ENCODE measurements around the gene RPLP2. TPM values are rescaled to one million over a fixed set of nuclear protein-coding genes. Genes with fewer than 3 reads are reported as not detected.

RPLP2 gene
- total RNA-seq, 2 experiments from 2014 or later: 2,941 to 2,963 TPM

GRCh38 chr11:813456-814096, 3.8 kb downstream of the RPLP2 start:
- H3K4me3 Mint-ChIP-seq: no peak overlapping the region
- no peak for DNase-seq

DNA sequence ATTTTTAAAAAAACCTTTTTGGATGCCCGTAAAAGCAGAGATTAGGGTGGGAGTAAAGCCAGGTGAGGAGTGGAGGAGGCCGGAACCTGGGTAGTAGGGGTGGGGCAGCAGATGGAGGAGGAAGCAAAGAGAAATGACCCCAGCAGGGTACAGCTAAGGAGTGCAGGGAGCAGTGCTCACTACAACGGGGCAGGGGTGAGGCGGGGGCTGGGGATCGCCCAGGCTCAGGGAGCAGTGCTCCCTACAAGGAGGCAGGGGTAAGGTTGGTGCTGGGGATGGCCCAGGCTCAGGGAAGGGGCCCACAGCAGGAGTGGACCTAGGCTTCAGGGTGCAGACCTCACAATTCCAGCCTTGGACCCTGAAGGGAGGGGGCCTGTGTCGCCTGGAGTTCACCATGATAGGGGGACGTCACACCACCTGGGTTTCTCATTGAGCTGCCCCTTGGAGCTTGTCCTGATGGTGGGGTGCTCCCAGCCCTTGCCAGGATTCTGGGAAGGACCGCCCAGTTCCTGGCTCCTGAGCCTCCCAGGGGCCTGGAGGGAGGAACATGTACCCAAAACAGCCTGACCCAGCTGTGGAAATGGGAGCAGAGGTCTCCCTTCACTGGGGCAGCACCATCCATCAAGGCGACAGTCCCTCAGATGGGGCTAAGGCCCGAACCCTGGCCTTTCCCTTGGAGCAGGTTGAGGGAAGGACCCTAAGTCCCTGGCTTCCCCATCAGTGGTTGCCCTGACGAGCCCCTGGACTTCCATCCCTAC, 6.1 kb downstream of the RPLP2 start:
- Mint-ChIP-seq H3K27ac (no peak overlapping the region), H3K4me3 (no peak overlapping the region), H3K4me1 (ENCODE audit: low read depth) (peaks cover 30% of the 10 kb centered on the region), H3K9me3 (no peaks in the 10 kb centered on the region), H3K27me3 (no peaks in the 10 kb centered on the region), H3K36me3 (peaks cover 26% of the 10 kb centered on the region)
- DNase-seq: no peak
- POLR2A ChIA-PET: no interaction called here
- CTCF ChIA-PET: no interaction called here
- intact Hi-C loops (cut with micrococcal nuclease): no loop called here

More at GRCh38 chr11:813456-814096, 3.8 kb downstream of the RPLP2 start:
- ChIA-PET CTCF (no interaction called here), POLR2A (interaction anchor here (1.7 kb wide), 1 partner anchor 11 kb away, joined by 3 read pairs; no protein-coding TSS in a partner anchor)
- Mint-ChIP-seq H3K27ac (no peak overlapping the region), H3K4me1 (ENCODE audit: low read depth) (peaks cover 25% of the 10 kb centered on the region), H3K36me3 (peaks cover 33% of the 10 kb centered on the region), H3K9me3 (no peaks in the 10 kb centered on the region), H3K27me3 (no peaks in the 10 kb centered on the region)
- intact Hi-C loops (cut with micrococcal nuclease): no loop called here

GRCh38 chr11:816433-816779, 6.6 kb downstream of the RPLP2 start:
- intact Hi-C loops (cut with micrococcal nuclease): no loop called here
- H3K4me1 Mint-ChIP-seq (ENCODE audit: low read depth): peaks cover 28% of the 10 kb centered on the region
- peaks cover 20% of the 10 kb centered on the region for H3K36me3 Mint-ChIP-seq
- no peaks in the 10 kb centered on the region for H3K27me3 Mint-ChIP-seq
- no peaks in the 10 kb centered on the region for H3K9me3 Mint-ChIP-seq
- CTCF ChIA-PET: no interaction called here
- DNase-seq: no peak
- POLR2A ChIA-PET: no interaction called here
- no peak overlapping the region for H3K27ac Mint-ChIP-seq
- no peak overlapping the region for H3K4me3 Mint-ChIP-seq

- ChIA-PET POLR2A (interaction anchor here (1.0 to 2.6 kb wide), 5 partner anchors 8 to 56 kb away, joined by 3 to 14 read pairs (median 5); partner anchors contain the start of genes CD151 and RPLP2), CTCF (interaction anchor here (0.6 to 1.0 kb wide), 4 partner anchors 10 to 107 kb away, joined by 3 to 4 read pairs (median 3); partner anchors contain the start of gene PIDD1)
- no peak for DNase-seq
- Mint-ChIP-seq H3K4me1 (ENCODE audit: low read depth) (peaks cover 14% of the 10 kb centered on the region), H3K9me3 (no peaks in the 10 kb centered on the region), H3K4me3 (peak within 1 kb of the TSS; percentile 79), H3K27ac (peak within 1 kb of the TSS; percentile 58), H3K36me3 (peaks cover 8% of the 10 kb centered on the region), H3K27me3 (no peaks in the 10 kb centered on the region)
- intact Hi-C loops (cut with micrococcal nuclease): loop anchor here (1.0 kb wide), 1 partner anchor 9 kb away; the partner anchor contains the start of gene RPLP2
Observed at GRCh38 chr11:818396-819128, 8.8 kb downstream of the RPLP2 start, which contains the start of gene PNPLA2. PNPLA2 (plus strand) TSS chr11:818914; CDS start chr11:819719, 805 bp downstream.

DNA sequence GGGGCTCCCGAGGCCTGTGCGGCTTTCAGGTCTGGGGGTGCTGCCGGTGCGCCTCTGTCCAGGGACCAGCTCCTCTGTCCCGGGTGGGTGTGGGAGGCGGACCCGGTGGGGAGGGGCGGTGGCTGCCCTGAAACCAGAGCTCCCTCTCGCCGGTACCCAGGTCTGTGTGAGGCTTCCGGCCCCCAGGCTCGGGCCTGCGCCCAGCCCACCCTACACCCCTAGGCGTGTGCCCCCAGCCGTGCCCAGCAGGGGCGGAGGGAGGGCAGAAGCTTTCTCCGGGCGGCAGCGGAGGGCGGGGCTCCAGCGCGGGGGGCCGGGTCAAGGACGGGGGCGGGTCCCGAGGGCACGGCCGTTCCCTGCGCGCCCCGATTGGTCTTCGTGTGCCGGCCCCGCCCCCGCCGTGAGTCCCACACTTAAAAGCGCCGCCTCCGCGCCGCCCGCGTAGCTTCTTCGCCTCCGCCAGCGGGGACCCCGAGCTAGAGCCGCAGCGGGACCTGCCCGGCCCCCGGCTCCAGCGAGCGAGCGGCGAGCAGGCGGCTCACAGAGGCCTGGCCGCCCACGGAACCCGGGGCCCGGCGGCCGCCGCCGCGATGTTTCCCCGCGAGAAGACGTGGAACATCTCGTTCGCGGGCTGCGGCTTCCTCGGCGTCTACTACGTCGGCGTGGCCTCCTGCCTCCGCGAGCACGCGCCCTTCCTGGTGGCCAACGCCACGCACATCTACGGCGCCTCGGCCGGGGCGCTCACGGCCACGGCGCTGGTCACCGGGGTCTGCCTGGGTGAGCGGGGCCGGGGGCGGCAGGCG, 9.6 kb downstream of the RPLP2 start:
- ChIA-PET CTCF (interaction anchor here (0.6 to 1.0 kb wide), 3 partner anchors 11 to 106 kb away, joined by 3 to 4 read pairs (median 3); partner anchors contain the start of gene PIDD1), POLR2A (interaction anchor here (1.0 to 2.6 kb wide), 6 partner anchors 8 to 56 kb away, joined by 3 to 14 read pairs (median 4); partner anchors contain the start of genes CD151 and RPLP2)
- Mint-ChIP-seq H3K36me3 (peaks cover 9% of the 10 kb centered on the region), H3K9me3 (no peaks in the 10 kb centered on the region), H3K4me3 (peak overlapping the region; percentile 79), H3K4me1 (ENCODE audit: low read depth) (peaks cover 14% of the 10 kb centered on the region), H3K27ac (peak overlapping the region; percentile 58), H3K27me3 (no peaks in the 10 kb centered on the region)
- DNase-seq: peak; percentile 92
- intact Hi-C loops (cut with micrococcal nuclease): loop anchor here (1.0 kb wide), 1 partner anchor 10 kb away; the partner anchor contains the start of gene RPLP2

DNA sequence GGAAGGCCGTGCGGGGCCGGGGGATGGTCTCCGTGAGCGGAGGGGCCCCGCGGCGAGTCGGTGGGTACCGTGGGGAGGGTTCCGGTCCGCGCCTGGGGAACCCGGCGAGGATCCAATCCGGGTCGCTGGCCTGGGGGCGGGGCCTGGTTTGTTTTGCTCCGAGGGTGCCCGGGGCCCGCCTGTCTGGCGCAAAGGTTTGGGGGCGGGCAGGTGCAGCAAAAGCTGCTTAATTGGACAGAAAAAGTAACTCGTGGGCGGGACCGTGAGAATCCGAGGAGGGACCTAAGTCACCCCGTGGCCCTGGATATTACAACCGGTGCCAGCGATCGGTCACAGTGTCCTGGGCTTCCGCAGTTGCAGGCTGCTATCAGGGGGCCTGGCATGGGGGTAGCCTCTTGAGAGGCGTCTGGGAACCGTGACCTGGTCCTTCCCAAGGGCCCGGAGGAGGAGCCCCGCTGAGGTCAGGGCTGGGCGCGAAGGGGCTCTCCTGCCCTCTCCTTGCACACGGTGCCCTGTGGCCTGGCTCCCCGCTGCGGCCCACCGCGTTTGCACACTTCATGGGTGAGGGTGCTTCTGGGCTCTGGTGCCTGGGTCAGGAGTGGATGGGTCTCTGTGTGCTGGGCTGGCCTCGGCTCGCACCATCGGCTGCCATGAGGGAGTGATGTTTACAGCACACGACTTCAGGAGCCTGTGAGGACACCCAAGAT, 10.3 kb downstream of the RPLP2 start:
- ChIA-PET POLR2A (interaction anchor here (1.0 to 2.6 kb wide), 3 partner anchors 8 to 13 kb away, joined by 3 to 14 read pairs (median 7); partner anchors contain the start of genes CD151 and RPLP2), CTCF (no interaction called here)
- Mint-ChIP-seq H3K4me3 (peak overlapping the region; percentile 79), H3K27ac (peak overlapping the region; percentile 51), H3K4me1 (ENCODE audit: low read depth) (peaks cover 14% of the 10 kb centered on the region), H3K9me3 (no peaks in the 10 kb centered on the region), H3K36me3 (peaks cover 14% of the 10 kb centered on the region), H3K27me3 (no peaks in the 10 kb centered on the region)
- peak; percentile 94 for DNase-seq
- intact Hi-C loops (cut with micrococcal nuclease): loop anchor here (1.0 kb wide), 3 partner anchors 10 to 23 kb away; partner anchors contain the start of gene RPLP2

GRCh38 chr11:820655-821511, 11.1 kb downstream of the RPLP2 start:
- ChIA-PET CTCF (no interaction called here), POLR2A (interaction anchor here (1.0 to 2.6 kb wide), 3 partner anchors 9 to 12 kb away, joined by 3 to 14 read pairs (median 7); partner anchors contain the start of genes CD151 and RPLP2)
- peak overlapping the region; percentile 38 for H3K27ac Mint-ChIP-seq

DNA sequence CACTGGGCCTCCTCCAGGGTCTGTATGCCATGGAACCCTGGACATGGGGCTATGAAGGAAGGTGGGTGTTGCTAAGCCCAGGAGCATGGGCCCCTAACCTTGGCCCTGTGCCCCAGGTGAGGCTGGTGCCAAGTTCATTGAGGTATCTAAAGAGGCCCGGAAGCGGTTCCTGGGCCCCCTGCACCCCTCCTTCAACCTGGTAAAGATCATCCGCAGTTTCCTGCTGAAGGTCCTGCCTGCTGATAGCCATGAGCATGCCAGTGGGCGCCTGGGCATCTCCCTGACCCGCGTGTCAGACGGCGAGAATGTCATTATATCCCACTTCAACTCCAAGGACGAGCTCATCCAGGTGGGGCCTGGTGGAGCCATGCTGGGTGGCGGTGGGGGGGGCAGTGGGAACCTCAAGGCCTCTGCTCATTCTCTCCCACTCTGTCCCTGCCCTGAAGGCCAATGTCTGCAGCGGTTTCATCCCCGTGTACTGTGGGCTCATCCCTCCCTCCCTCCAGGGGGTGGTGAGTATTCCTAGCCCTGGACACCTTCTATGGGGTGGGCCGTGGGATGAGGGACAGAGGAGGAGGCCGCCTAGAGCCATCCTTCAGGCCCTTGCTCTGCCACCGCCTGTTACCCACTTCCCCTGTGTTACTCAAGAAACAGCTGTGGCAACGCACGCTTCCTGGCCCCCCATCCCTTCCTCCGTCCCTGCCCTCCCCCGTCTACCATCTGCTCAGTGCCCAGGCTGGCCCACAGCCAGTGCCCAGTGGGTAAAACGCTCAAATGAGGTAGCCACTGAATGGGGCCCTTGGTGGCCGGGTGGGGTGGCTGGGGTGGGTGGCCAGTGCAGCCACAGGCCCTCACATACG, 12.0 kb downstream of the RPLP2 start:
- Mint-ChIP-seq H3K4me3 (peak overlapping the region; percentile 12), H3K9me3 (no peaks in the 10 kb centered on the region), H3K4me1 (ENCODE audit: low read depth) (peaks cover 18% of the 10 kb centered on the region), H3K27me3 (no peaks in the 10 kb centered on the region), H3K27ac (no peak overlapping the region), H3K36me3 (peaks cover 15% of the 10 kb centered on the region)
- intact Hi-C loops (cut with micrococcal nuclease): no loop called here
- DNase-seq: no peak
- ChIA-PET POLR2A (interaction anchor here (1.8 kb wide), 1 partner anchor 10 kb away, joined by 5 read pairs; no protein-coding TSS in a partner anchor), CTCF (no interaction called here)

More at GRCh38 chr11:820655-821511, 11.1 kb downstream of the RPLP2 start:
- Mint-ChIP-seq H3K9me3 (no peaks in the 10 kb centered on the region), H3K4me3 (peak overlapping the region; percentile 79), H3K27me3 (no peaks in the 10 kb centered on the region), H3K4me1 (ENCODE audit: low read depth) (peaks cover 14% of the 10 kb centered on the region), H3K36me3 (peaks cover 18% of the 10 kb centered on the region)
- no peak for DNase-seq
- intact Hi-C loops (cut with micrococcal nuclease): loop anchor here (1.0 kb wide), 2 partner anchors 9 to 24 kb away; no protein-coding TSS in a partner anchor

- H3K36me3 Mint-ChIP-seq: peaks cover 15% of the 10 kb centered on the region
- POLR2A ChIA-PET: interaction anchor here (1.1 to 1.8 kb wide), 2 partner anchors 7 to 12 kb away, joined by 3 to 5 read pairs; no protein-coding TSS in a partner anchor
- CTCF ChIA-PET: no interaction called here
Observed at GRCh38 chr11:823441-824291, 13.9 kb downstream of the RPLP2 start.

More at GRCh38 chr11:823441-824291, 13.9 kb downstream of the RPLP2 start:
- intact Hi-C loops (cut with micrococcal nuclease): no loop called here
- Mint-ChIP-seq H3K27me3 (peaks cover 13% of the 10 kb centered on the region), H3K4me1 (ENCODE audit: low read depth) (peaks cover 20% of the 10 kb centered on the region), H3K4me3 (no peak overlapping the region), H3K27ac (no peak overlapping the region), H3K9me3 (no peaks in the 10 kb centered on the region)
- DNase-seq: no peak

All from activated CD4-positive, alpha-beta memory T cell treated with anti-CD3 and anti-CD28 coated beads for 36 hours (primary cell).